GM23248 (cell line): ENCODE data around the gene TMIE. TPM values are rescaled to one million over a fixed set of nuclear protein-coding genes. Genes with fewer than 3 reads are reported as not detected.

Source experiments
- DNase-seq: peaks from one replicate; pipeline ENCODE4 v3.0.0-alpha.2; 2015
- H2AFZ ChIP-seq: fragments of 200-600 bp; sonication (generic); 2 replicates; pipeline ENCODE4 v1.6.1; 2016; ENCODE audit warnings: antibody characterized with exemption
- H3F3A ChIP-seq: fragments of 200-600 bp; sonication (generic); 2 replicates; pipeline ENCODE4 v1.6.1; 2016; ENCODE audit warnings: mild to moderate bottlenecking, antibody characterized with exemption, mixed run types; ENCODE audit not compliant: insufficient read depth
- H3K27ac ChIP-seq: fragments of 200-600 bp; sonication (generic); 2 replicates; pipeline ENCODE4 v1.5.1; 2016; ENCODE audit warnings: mild to moderate bottlenecking
- H3K27me3 ChIP-seq: fragments of 200-600 bp; sonication (generic); replicated peaks from 2 replicates; pipeline ENCODE4 v1.6.1; 2016; ENCODE audit warnings: mild to moderate bottlenecking; ENCODE audit not compliant: insufficient read depth
- H3K36me3 ChIP-seq: fragments of 200-600 bp; sonication (generic); 2 replicates; pipeline ENCODE4 v1.6.1; 2016; ENCODE audit warnings: low read depth, mild to moderate bottlenecking
- H3K4me1 ChIP-seq: fragments of 200-600 bp; sonication (generic); 2 replicates; pipeline ENCODE4 v1.6.1; 2016; ENCODE audit warnings: mild to moderate bottlenecking; ENCODE audit not compliant: insufficient read depth
- H3K4me2 ChIP-seq: fragments of 200-600 bp; sonication (generic); one replicate; pipeline ENCODE4 v1.6.1; 2016; ENCODE audit warnings: mild to moderate bottlenecking; ENCODE audit not compliant: unreplicated experiment
- H3K4me3 ChIP-seq: fragments of 200-600 bp; sonication (generic); 2 replicates; pipeline ENCODE4 v1.5.1; 2016; ENCODE audit warnings: mild to moderate bottlenecking
- H3K79me2 ChIP-seq: fragments of 200-600 bp; sonication (generic); 2 replicates; pipeline ENCODE4 v1.6.1; 2016; ENCODE audit warnings: mild to moderate bottlenecking; ENCODE audit not compliant: insufficient read depth
- H3K9ac ChIP-seq: fragments of 200-600 bp; sonication (generic); 2 replicates; pipeline ENCODE4 v1.6.1; 2016; ENCODE audit warnings: mild to moderate bottlenecking
- H3K9me2 ChIP-seq: fragments of 200-600 bp; sonication (generic); 2 replicates; pipeline ENCODE4 v1.6.1; 2016; ENCODE audit warnings: mixed run types, mild to moderate bottlenecking, moderate library complexity; ENCODE audit not compliant: insufficient read depth
- H3K9me3 ChIP-seq: fragments of 200-600 bp; sonication (generic); one replicate; pipeline ENCODE4 v1.6.1; 2017; ENCODE audit warnings: low read depth
- H4K20me1 ChIP-seq: fragments of 200-600 bp; sonication (generic); 2 replicates; pipeline ENCODE4 v1.6.0; 2016; ENCODE audit not compliant: insufficient read depth
- EZH2 ChIP-seq: fragments of 200-600 bp; sonication (generic); IDR thresholded peaks from 2 replicates; pipeline ENCODE4 v1.6.1; 2018; ENCODE audit warnings: antibody characterized with exemption, mild to moderate bottlenecking; ENCODE audit not compliant: insufficient read depth, poor library complexity, severe bottlenecking
- EZH2phosphoT487 ChIP-seq: fragments of 200-600 bp; sonication (generic); IDR thresholded peaks from 2 replicates; pipeline ENCODE4 v1.6.1; 2018; ENCODE audit warnings: antibody characterized with exemption, moderate library complexity, mild to moderate bottlenecking, low read depth; ENCODE audit not compliant: insufficient read depth
- WGBS, 2 experiments: methylation state at CpG; one replicate each; pipeline ENCODE4 v1.1.6; 2015 to 2017; ENCODE audit warnings: low lambda C conversion rate in 2 of 2, low coverage in 1 of 2; ENCODE audit errors: missing lambda C conversion rate in 2 of 2; 5-methylcytosine and 5-hydroxymethylcytosine counted together
- in situ Hi-C: fragments of 300-500 bp; cut with MboI; formaldehyde crosslinking; loops from 2 replicates; pipeline ENCODE4 v1.15.0; 2020
- polyA plus RNA-seq: library from polyadenylated mRNA; unstranded; fragments of >200 nt; fragmentation: Nextera tagmentation; extraction: Ambion mirVana; gene quantifications from 2 replicates; pipeline ENCODE4 v1.2.1, GENCODE V29; 2016
- total RNA-seq: library from RNA; depleted of rRNA; stranded (reverse); fragments of >200 nt; shearing (Covaris generic); gene quantifications from 2 replicates; pipeline ENCODE4 v1.2.3, GENCODE V29; 2014

TMIE gene
- total and polyA plus RNA-seq, 2 experiments from 2014 or later = 0.11 TPM; not detected in 1

- Histone ChIP-seq H3K27ac (no peak overlapping the region), H3K9me2 (no peaks in the 10 kb centered on the region), H3F3A (no peaks in the 10 kb centered on the region), H3K9ac (no peak overlapping the region), H3K4me2 (no peak overlapping the region), H2AFZ (no peak overlapping the region), H3K79me2 (no peaks in the 10 kb centered on the region), H3K4me3 (no peak overlapping the region), H3K27me3 (no peaks in the 10 kb centered on the region), H3K4me1 (no peaks in the 10 kb centered on the region; the same call in 1 of the 2 replicates), H3K36me3 (no peaks in the 10 kb centered on the region), H3K9me3 (no peaks in the 10 kb centered on the region), H4K20me1 (no peaks in the 10 kb centered on the region)
- in situ Hi-C loops = loop anchor here (10.0 to 25.0 kb wide), 2 partner anchors 183 to 651 kb away; no protein-coding TSS in a partner anchor
- 66 to 88% methylated on average over 2 of the region's 2 CpGs for WGBS, 2 experiments
- TF ChIP-seq EZH2 (no peak), EZH2phosphoT487 (no peak)
- DNase-seq = no peak
These were observed 10.1 kb downstream of the TMIE start for GRCh38 chr3:46711305-46711704.

DNA sequence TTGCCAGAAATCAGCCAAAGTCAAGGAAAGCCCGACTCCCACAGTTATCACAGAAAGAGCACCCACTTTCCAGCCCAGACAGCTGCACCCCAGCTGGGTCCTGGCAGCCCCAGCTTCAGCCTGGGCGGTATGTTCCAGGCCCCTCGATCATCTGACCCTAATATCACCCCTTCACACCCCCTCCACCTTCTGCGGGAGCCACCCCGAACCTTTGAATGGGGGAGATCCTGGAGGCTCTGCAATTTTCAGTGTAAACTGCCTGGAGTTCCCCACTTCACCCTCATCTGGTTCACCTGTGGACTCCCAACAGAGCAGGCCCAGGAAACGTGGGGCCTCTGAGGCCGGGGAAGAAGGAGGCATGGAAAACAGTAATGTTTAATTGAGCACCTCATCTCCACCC, 10.6 kb downstream of the TMIE start:
- no peaks in the 10 kb centered on the region for H3K36me3 ChIP-seq
- no peaks in the 10 kb centered on the region for H3K79me2 ChIP-seq
- H3F3A ChIP-seq = no peaks in the 10 kb centered on the region
- H3K9me2 ChIP-seq = no peaks in the 10 kb centered on the region
- no peak for DNase-seq
- no peaks in the 10 kb centered on the region for H3K9me3 ChIP-seq
- no peaks in the 10 kb centered on the region for H3K27me3 ChIP-seq
- in situ Hi-C loops = loop anchor here (10.0 to 25.0 kb wide), 2 partner anchors 183 to 651 kb away; no protein-coding TSS in a partner anchor
- H3K4me3 ChIP-seq = no peak overlapping the region
- 71 to 76% methylated on average over 7 of the region's 7 CpGs for WGBS, 2 experiments
- H3K9ac ChIP-seq = no peak overlapping the region
- no peak overlapping the region for H3K4me2 ChIP-seq
- no peaks in the 10 kb centered on the region for H3K4me1 ChIP-seq
- H4K20me1 ChIP-seq = no peaks in the 10 kb centered on the region
- TF ChIP-seq EZH2 = no peak
- TF ChIP-seq EZH2phosphoT487 = no peak
- no peak overlapping the region for H2AFZ ChIP-seq
- no peak overlapping the region for H3K27ac ChIP-seq

DNA sequence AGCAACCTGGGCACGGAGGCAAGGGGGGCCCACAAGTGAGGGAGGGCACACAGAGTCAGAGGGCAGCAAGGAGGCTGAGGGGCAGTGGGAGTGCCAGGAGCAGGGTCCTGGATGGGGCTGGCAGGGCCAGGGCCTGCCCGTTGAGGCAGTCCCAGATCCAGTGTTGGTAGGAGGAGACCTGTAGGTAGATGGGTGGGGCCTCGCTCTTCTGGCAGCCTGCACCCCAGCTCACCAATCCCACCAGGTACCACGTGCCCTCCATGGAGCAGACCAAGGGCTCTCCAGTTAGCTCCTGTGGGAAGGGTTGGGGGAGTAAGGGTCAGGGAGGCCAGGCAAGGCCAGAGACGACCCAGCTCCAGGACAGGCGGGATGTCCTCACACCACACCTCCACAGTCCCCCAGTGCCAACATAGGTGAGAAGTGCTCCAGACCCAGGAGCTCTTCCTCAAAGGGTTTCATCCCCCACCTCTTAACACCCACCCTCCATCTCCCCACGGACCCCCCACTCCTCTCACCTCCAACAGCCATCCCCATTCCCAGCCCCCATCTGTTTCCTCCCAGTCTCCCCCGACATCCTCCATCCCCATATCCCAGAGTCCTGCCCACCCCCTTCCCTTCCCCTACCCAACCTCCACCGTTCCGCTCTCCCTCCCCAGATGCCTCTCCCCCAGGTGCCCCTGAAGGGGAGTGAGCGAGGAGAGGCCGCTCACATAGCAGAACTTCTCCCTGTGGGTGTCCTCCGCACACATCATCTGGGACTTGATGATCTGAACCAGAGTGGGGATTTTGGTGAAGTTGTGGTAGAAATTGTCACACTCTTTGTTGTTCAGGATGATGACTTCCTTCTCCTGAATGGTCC, 11.2 kb downstream of the TMIE start:
- no peaks in the 10 kb centered on the region for H3K79me2 ChIP-seq
- 70 to 74% methylated on average over 9 to 13 of the region's 13 CpGs for WGBS, 2 experiments
- H3K4me3 ChIP-seq = no peak overlapping the region
- in situ Hi-C loops = loop anchor here (10.0 to 25.0 kb wide), 2 partner anchors 182 to 650 kb away; no protein-coding TSS in a partner anchor
- no peaks in the 10 kb centered on the region for H3K36me3 ChIP-seq
- no peaks in the 10 kb centered on the region for H3K9me3 ChIP-seq
- H3K4me1 ChIP-seq = no peaks in the 10 kb centered on the region
- no peaks in the 10 kb centered on the region for H3F3A ChIP-seq
- no peak overlapping the region for H2AFZ ChIP-seq
- H3K9ac ChIP-seq = no peak overlapping the region
- no peak overlapping the region for H3K27ac ChIP-seq
- H3K9me2 ChIP-seq = no peaks in the 10 kb centered on the region
- no peak overlapping the region for H3K4me2 ChIP-seq
- TF ChIP-seq EZH2phosphoT487 = no peak
- no peak for TF ChIP-seq EZH2
- H4K20me1 ChIP-seq = no peaks in the 10 kb centered on the region
- no peak for DNase-seq
- no peaks in the 10 kb centered on the region for H3K27me3 ChIP-seq

DNA sequence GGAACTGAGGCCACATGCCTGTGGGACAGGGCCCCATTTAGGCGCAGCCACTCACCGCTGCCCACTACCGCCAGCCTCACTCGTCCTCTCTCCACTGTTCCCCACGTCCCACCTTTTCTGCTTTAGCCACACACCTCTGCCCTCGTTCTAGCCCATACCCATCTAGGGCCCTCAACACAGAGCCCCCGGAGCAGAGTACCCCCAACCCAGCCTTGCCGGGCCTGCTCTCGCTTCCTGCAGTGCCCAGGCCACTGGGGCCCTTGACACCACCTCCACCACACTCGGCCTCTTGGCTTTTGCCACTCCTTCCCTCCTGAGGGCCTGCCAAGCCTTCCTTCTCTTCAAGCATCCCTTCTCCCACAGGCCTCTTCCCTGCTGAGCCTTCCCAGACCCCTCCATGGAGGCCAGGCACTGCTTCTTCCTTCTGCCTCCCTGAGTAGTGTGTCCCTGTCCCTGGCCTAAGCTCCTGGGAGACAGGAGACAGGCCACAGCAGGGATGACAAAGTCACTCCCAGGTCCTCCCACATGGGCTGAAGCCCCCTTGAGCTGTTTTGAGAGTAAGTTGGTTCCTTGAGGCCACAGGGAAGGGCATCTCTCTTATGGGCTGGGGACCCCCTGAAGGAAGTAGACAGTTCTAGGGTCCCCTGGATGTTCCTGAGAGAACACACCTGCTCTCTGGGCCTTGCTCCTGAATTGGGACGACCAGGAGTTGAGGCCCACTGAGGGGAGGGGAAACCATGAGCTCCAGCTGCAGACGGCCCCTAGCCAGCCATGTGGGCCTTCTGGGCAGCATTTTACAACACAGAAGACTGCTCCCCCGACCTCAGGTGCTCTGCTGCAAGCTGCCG, 12.1 kb downstream of the TMIE start:
- no peak overlapping the region for H3K4me3 ChIP-seq
- no peaks in the 10 kb centered on the region for H3K9me3 ChIP-seq
- in situ Hi-C loops = loop anchor here (10.0 to 25.0 kb wide), 2 partner anchors 182 to 649 kb away; no protein-coding TSS in a partner anchor
- no peaks in the 10 kb centered on the region for H3K79me2 ChIP-seq
- H4K20me1 ChIP-seq = no peaks in the 10 kb centered on the region
- no peaks in the 10 kb centered on the region for H3K4me1 ChIP-seq
- H3K9ac ChIP-seq = no peak overlapping the region
- no peak overlapping the region for H3K4me2 ChIP-seq
- H2AFZ ChIP-seq = no peak overlapping the region
- 61 to 80% methylated on average over 10 to 14 of the region's 14 CpGs for WGBS, 2 experiments
- TF ChIP-seq EZH2phosphoT487 = no peak
- TF ChIP-seq EZH2 = no peak
- H3K9me2 ChIP-seq = no peaks in the 10 kb centered on the region
- no peaks in the 10 kb centered on the region for H3F3A ChIP-seq
- no peaks in the 10 kb centered on the region for H3K36me3 ChIP-seq
- DNase-seq = no peak
- no peaks in the 10 kb centered on the region for H3K27me3 ChIP-seq
- no peak overlapping the region for H3K27ac ChIP-seq
